Left ventricle myocardium superior (tissue), 1 donor: ENCODE results near the gene EPB41L4B. TPM values are rescaled to one million over a fixed set of nuclear protein-coding genes. Genes with fewer than 3 reads are reported as not detected.
A peak's percentile ranks its signal among the peaks of the same experiment; 100 is the strongest.

Experiments used
- ATAC-seq: fragments of 200-7000 bp; cut with Tn5 transposase; one replicate; pipeline ENCODE4 v1.9.1; 2020; ENCODE audit warnings: mild to moderate bottlenecking, moderate library complexity
- DNase-seq: peaks from one replicate; pipeline ENCODE4 v3.0.0-alpha.2; 2020
- intact Hi-C: fragments of 100-400 bp; cut with micrococcal nuclease; formaldehyde crosslinking; loops from one replicate; pipeline ENCODE4 v1.11.0; 2022
- total RNA-seq: library from RNA; stranded (reverse); fragmentation: NEBNext Ultra II Directional; extraction: Animal tissue kit (Norgen Biotek cat#: 25700); gene quantifications from one replicate; pipeline ENCODE4 v1.2.1, GENCODE V29; 2021
- donor health status: DM: no; HTN: yes; CAD: no; lungs with severe emphysema.

Gene EPB41L4B
- total RNA-seq, 1 donor from 2014 or later: 8.9 TPM

- peak; percentile 57 for ATAC-seq
- intact Hi-C loops: no loop called here
- DNase-seq: no peak
These were observed 133.9 kb downstream of the EPB41L4B start for GRCh38 chr9:109186857-109187520.

- peak; percentile 45 for ATAC-seq
- intact Hi-C loops: no loop called here
- peak; percentile 44 for DNase-seq
These were observed 137.7 kb downstream of the EPB41L4B start for GRCh38 chr9:109182940-109183798.

- no peak for ATAC-seq
- intact Hi-C loops: no loop called here
- DNase-seq: no peak
These were observed 138.3 kb downstream of the EPB41L4B start for GRCh38 chr9:109182550-109182939.

- intact Hi-C loops: no loop called here
- DNase-seq (no peak), ATAC-seq (no peak)
These were observed 139.6 kb downstream of the EPB41L4B start for GRCh38 chr9:109181284-109181683.

GRCh38 chr9:109179801-109180523, 140.9 kb downstream of the EPB41L4B start:
- peak; percentile 86 for ATAC-seq
- intact Hi-C loops: no loop called here
- DNase-seq: peak; percentile 62

GRCh38 chr9:109176963-109177362, 143.9 kb downstream of the EPB41L4B start:
- intact Hi-C loops: no loop called here
- ATAC-seq: no peak

GRCh38 chr9:109176386-109176785, 144.5 kb downstream of the EPB41L4B start:
- DNase-seq (no peak), ATAC-seq (no peak)
- intact Hi-C loops: no loop called here

More at GRCh38 chr9:109176963-109177362, 143.9 kb downstream of the EPB41L4B start:
- DNase-seq: no peak

- no peak for DNase-seq
- intact Hi-C loops: no loop called here
- ATAC-seq: no peak
These were observed 147.9 kb downstream of the EPB41L4B start for GRCh38 chr9:109172935-109173334.

GRCh38 chr9:109171926-109172325, 148.9 kb downstream of the EPB41L4B start:
- intact Hi-C loops: no loop called here
- DNase-seq (no peak), ATAC-seq (no peak)

GRCh38 chr9:109168170-109168569, 152.7 kb downstream of the EPB41L4B start:
- no peak for ATAC-seq
- intact Hi-C loops: no loop called here
- DNase-seq: no peak

GRCh38 chr9:109167716-109168115, 153.1 kb downstream of the EPB41L4B start:
- intact Hi-C loops: no loop called here
- DNase-seq: no peak

GRCh38 chr9:109166771-109167601, 153.9 kb downstream of the EPB41L4B start, which contains the start of gene FRRS1L:
Gene FRRS1L (minus strand): TSS chr9:109167249. CDS start chr9:109167138, 111 bp downstream.
- intact Hi-C loops: no loop called here
- DNase-seq (no peak), ATAC-seq (no peak)

More at GRCh38 chr9:109167716-109168115, 153.1 kb downstream of the EPB41L4B start:
- ATAC-seq: no peak

GRCh38 chr9:109166171-109166770, 154.6 kb downstream of the EPB41L4B start:
- ATAC-seq (no peak), DNase-seq (no peak)
- intact Hi-C loops: no loop called here

- DNase-seq: no peak
- intact Hi-C loops: no loop called here
- no peak for ATAC-seq
These were observed 156.8 kb downstream of the EPB41L4B start for GRCh38 chr9:109164042-109164441.

- no peak for DNase-seq
- intact Hi-C loops: no loop called here
- no peak for ATAC-seq
These were observed 157.7 kb downstream of the EPB41L4B start for GRCh38 chr9:109163194-109163593.

GRCh38 chr9:109162677-109163076, 158.2 kb downstream of the EPB41L4B start:
- intact Hi-C loops: no loop called here
- no peak for ATAC-seq

GRCh38 chr9:109161471-109161870, 159.4 kb downstream of the EPB41L4B start:
- intact Hi-C loops: no loop called here
- ATAC-seq: no peak
- DNase-seq: no peak

More at GRCh38 chr9:109162677-109163076, 158.2 kb downstream of the EPB41L4B start:
- no peak for DNase-seq

- intact Hi-C loops: no loop called here
These were observed 161.3 kb downstream of the EPB41L4B start for GRCh38 chr9:109159583-109159982.

More at GRCh38 chr9:109159583-109159982, 161.3 kb downstream of the EPB41L4B start:
- no peak for DNase-seq
- no peak for ATAC-seq
